Activated effector memory CD4-positive, alpha-beta T cell treated with Interleukin-2 at 50 U/mL for 16 hours (primary cell): ENCODE measurements around the gene SNAPIN.

Experiments
- DNase-seq: peaks from one replicate; pipeline ENCODE4 v3.0.0-alpha.2; 2020

The SNAPIN gene

DNA sequence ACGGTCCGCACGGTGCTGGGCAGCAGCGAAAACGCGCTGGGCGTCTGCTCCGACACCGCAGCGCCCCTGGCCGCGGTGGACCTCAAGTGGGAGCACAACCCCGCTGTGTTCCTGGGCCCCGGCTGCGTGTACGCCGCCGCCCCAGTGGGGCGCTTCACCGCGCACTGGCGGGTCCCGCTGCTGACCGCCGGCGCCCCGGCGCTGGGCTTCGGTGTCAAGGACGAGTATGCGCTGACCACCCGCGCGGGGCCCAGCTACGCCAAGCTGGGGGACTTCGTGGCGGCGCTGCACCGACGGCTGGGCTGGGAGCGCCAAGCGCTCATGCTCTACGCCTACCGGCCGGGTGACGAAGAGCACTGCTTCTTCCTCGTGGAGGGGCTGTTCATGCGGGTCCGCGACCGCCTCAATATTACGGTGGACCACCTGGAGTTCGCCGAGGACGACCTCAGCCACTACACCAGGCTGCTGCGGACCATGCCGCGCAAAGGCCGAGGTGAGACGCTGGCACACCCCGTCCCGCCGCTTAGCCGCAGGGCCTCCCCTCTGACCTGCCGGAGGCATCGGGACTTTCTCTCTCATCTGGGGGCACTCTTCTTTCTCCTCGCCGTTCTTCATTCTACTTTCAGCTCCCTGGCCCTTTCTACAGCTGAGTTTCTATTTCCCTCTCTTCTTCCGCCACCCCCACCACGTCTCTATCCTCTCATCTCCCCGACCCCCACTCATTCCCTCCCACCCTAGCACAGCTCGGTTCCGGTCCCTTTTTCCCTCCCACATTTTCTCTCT, 21.0 kb downstream of the SNAPIN start:
- no peak for DNase-seq

DNA sequence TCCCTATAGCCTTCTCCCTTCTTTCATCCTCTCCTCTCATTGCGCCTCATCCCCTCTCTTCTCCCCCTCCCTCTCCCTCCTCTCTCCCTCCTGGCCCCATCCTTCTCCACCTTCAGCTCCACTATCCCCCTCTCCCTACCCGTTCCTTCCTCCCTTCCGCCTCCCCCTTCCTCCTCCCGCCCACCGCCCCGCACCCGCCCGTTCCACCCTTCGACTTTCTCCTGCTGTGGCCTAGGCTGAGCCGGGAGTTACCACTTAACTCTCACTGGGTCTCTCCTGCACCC, 21.6 kb downstream of the SNAPIN start:
- no peak for DNase-seq

GRCh38 chr1:153682730-153683129, 24.2 kb downstream of the SNAPIN start:
- no peak for DNase-seq

GRCh38 chr1:153683854-153684253, 25.4 kb downstream of the SNAPIN start:
- DNase-seq, result no peak

DNA sequence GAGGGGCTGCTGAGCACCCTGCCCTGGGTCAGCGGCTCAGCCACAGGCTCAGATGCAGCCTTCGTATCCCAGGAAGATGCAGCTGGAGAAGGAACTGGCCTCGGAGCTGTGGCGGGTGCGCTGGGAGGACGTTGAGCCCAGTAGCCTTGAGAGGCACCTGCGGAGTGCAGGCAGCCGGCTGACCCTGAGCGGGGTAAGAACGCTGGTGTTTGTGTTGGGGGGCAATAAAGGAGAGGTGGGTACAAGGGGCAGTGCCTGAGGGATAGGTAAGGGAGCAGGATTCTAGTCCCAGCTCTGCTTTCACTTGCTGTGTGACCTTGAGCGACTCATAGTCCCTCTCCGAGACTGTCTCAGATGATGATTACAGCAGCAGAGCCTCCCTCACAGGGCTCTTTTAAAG, 26.4 kb downstream of the SNAPIN start:
- DNase-seq, result no peak

DNA sequence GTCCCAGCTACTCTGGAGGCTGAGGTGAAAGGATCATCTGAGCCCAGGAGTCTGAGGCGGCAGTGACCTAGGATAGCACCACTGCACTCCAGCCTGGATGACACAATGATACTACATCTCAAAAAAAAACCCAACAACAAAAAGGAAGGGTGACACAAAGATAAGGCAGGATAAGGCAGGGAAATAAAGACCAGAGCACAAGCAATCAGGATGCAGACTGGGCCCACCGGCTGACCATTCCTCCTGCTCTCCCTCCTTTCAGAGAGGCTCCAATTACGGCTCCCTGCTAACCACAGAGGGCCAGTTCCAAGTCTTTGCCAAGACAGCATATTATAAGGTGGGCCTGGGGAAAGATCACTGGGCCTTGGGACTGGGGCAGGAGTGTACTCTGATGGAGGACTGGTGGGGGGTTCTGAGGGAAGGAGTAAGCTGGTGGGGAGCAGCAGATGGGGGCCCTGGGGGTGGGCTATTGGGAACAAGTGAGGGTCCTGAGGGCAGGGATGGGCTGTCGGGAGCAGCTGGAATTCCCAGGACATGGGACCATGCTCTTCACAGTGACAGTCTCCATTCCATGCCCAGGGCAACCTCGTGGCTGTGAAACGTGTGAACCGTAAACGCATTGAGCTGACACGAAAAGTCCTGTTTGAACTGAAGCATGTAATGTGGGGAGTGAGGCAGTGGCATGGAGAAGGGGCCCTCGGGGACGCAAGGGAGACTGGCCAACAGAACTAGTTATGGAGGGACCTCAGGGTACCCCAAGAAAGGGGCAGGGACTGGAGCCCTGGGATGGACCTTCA, 27.2 kb downstream of the SNAPIN start:
- no peak for DNase-seq

DNA sequence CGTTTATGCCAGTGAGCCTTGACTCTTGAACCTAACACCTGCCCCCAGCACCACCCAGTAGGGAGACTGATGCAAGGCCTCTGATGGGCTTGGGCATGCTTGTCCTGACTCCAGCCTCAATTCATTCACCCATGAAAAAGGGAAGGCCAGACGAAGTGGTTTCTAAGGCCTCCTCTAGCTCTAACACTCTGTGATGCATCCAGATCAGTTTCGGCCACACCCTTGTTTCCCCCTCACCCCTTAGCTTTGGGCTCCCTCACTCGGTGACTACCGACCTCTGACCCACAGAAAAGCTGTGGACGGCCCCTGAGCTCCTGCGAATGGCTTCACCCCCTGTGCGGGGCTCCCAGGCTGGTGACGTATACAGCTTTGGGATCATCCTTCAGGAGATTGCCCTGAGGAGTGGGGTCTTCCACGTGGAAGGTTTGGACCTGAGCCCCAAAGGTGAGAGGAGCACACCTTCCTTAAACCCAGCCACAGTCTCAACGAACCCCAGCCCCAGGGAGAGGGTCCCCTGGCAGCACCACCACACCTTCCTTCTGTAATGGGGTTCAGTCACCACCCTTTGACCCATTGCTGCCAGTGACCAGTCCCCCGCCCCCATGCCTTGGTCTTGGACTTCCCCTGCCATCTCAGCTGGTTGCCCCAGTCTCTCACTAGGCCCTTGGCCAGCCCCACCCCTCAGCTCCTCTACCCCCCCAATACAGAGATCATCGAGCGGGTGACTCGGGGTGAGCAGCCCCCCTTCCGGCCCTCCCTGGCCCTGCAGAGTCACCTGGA, 29.0 kb downstream of the SNAPIN start:
- DNase-seq, result no peak

- no peak for DNase-seq
Observed at GRCh38 chr1:153688276-153688675, 29.8 kb downstream of the SNAPIN start.

GRCh38 chr1:153688736-153689328, 30.3 kb downstream of the SNAPIN start:
- no peak for DNase-seq

DNA sequence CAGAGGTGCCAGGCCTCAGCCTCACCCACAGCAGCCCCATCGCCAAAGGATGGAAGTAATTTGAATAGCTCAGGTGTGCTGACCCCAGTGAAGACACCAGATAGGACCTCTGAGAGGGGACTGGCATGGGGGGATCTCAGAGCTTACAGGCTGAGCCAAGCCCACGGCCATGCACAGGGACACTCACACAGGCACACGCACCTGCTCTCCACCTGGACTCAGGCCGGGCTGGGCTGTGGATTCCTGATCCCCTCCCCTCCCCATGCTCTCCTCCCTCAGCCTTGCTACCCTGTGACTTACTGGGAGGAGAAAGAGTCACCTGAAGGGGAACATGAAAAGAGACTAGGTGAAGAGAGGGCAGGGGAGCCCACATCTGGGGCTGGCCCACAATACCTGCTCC, 35.0 kb downstream of the SNAPIN start:
- no peak for DNase-seq

- no peak for DNase-seq
Observed at GRCh38 chr1:153696741-153697140, 38.2 kb downstream of the SNAPIN start.

GRCh38 chr1:153697191-153698019, 38.9 kb downstream of the SNAPIN start:
- DNase-seq, result no peak

DNA sequence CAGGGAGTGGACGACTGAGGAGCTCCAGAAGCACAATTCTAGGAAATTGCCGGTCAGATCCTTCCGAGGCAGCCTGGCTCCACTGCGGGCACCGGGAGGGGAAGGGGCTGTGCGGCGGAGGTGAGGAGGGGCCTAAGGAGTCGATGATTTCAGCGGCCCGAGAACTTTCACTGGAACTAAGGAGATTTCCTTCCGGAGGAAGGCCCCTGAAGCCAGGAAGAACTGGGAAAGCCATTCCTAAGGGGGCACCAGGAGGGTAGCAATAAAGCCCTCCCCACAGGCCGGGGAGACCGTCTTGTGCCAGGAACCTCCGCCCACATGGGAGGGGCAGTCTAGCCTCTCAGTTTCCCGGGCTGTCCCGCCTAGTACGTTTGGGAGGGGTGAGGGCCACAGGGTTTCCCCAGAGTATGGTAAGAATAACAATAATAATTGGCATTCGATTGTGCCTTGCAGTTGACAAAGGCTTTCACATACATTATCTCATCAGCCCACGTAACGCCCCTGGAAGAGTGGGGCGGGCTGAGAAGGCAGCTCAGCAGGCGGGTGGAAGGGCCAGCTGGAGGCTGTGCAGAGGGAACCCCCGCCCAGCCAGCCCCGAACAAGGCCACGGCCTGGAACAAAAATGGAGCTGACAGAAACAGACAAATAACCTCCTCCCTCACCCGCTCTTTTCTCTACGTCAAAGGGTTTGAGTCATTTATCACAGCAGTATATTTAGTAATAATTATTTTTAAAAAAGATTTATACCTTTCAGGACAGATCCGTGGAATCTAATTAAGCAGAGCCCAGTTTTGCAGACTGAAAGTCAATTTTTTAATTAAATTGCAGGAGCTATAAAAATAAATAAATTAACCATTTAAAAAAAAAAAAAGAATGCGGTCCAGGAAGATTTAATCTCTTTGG, 39.8 kb downstream of the SNAPIN start:
- no peak for DNase-seq

GRCh38 chr1:153698923-153699714, 40.6 kb downstream of the SNAPIN start:
- no peak for DNase-seq

- DNase-seq, result no peak
Observed at GRCh38 chr1:153699768-153700167, 41.3 kb downstream of the SNAPIN start.

- no peak for DNase-seq
Observed at GRCh38 chr1:153705484-153705883, 47.0 kb downstream of the SNAPIN start.

- DNase-seq, result no peak
Observed at GRCh38 chr1:153711026-153711425, 52.5 kb downstream of the SNAPIN start.
